Neural cell (in vitro differentiated cells): Measurements from ENCODE around the gene DMWD. TPM values are rescaled to one million over a fixed set of nuclear protein-coding genes. Genes with fewer than 3 reads are reported as not detected.

Experiments used
- H2AFZ ChIP-seq: fragments of 200-600, 300-800 bp; sonication (generic), shearing (Covaris generic); 2 replicates; pipeline ENCODE4 v1.6.0; 2014; ENCODE audit warnings: low read depth, mild to moderate bottlenecking, antibody characterized with exemption, low read length, moderate library complexity
- H3F3A ChIP-seq: fragments of 200-600 bp; shearing (Covaris generic); 2 replicates; pipeline ENCODE4 v1.6.1; 2016; ENCODE audit warnings: mild to moderate bottlenecking, moderate library complexity, mixed read lengths, antibody characterized with exemption, low read length; ENCODE audit not compliant: insufficient read depth, poor library complexity, severe bottlenecking
- H3K27ac ChIP-seq: fragments of 200-600, 300-800 bp; sonication (generic), shearing (Covaris generic); 2 replicates; pipeline ENCODE4 v1.5.1; 2014; ENCODE audit warnings: mild to moderate bottlenecking, low read length, moderate library complexity
- H3K27me3 ChIP-seq: fragments of 300-800, 200-600 bp; sonication (generic), shearing (Covaris generic); 2 replicates; pipeline ENCODE4 v1.6.0; 2014; ENCODE audit warnings: mild to moderate bottlenecking, low read depth, low read length, moderate library complexity; ENCODE audit not compliant: insufficient read depth
- H3K36me3 ChIP-seq: fragments of 300-800, 200-600 bp; sonication (generic), shearing (Covaris generic); 2 replicates; pipeline ENCODE4 v1.5.1; 2014; ENCODE audit warnings: mild to moderate bottlenecking, antibody characterized with exemption, low read length, moderate library complexity; ENCODE audit not compliant: insufficient read depth
- H3K4me2 ChIP-seq: fragments of 300-800, 200-600 bp; sonication (generic), shearing (Covaris generic); 2 replicates; pipeline ENCODE4 v1.6.0; 2014; ENCODE audit warnings: mild to moderate bottlenecking, low read length
- H3K4me3 ChIP-seq: fragments of 300-800, 200-600 bp; sonication (generic), shearing (Covaris generic); 2 replicates; pipeline ENCODE4 v1.5.1; 2014; ENCODE audit warnings: mild to moderate bottlenecking, low read length, moderate library complexity
- H3K79me2 ChIP-seq: fragments of 200-600 bp; shearing (Covaris generic); replicated peaks from 2 replicates; pipeline ENCODE4 v1.6.0; 2014; ENCODE audit warnings: mild to moderate bottlenecking, low read length, moderate library complexity; ENCODE audit not compliant: insufficient read depth
- H3K9ac ChIP-seq: fragments of 300-800, 200-600 bp; sonication (generic), shearing (Covaris generic); 2 replicates; pipeline ENCODE4 v1.6.1; 2016; ENCODE audit warnings: mild to moderate bottlenecking, low read length, mixed read lengths
- H3K9me2 ChIP-seq: fragments of 200-600 bp; shearing (Covaris generic); 2 replicates; pipeline ENCODE4 v1.6.1; 2016; ENCODE audit warnings: mild to moderate bottlenecking, low read length, mixed read lengths; ENCODE audit not compliant: insufficient read depth
- H3K9me3 ChIP-seq: fragments of 200-600, 300-800 bp; sonication (generic), shearing (Covaris generic); 2 replicates; pipeline ENCODE4 v1.6.1; 2016; ENCODE audit warnings: mild to moderate bottlenecking, mixed run types, low read length, moderate library complexity, mixed read lengths
- H4K20me1 ChIP-seq: fragments of 200-600 bp; shearing (Covaris generic); 2 replicates; pipeline ENCODE4 v1.6.1; 2016; ENCODE audit warnings: mild to moderate bottlenecking, mixed run types; ENCODE audit not compliant: insufficient read depth
- CTCF ChIP-seq: fragments of 450-650 bp; IDR thresholded peaks from 2 replicates; pipeline ENCODE4 v1.5.1; 2014; ENCODE audit warnings: antibody characterized with exemption, mild to moderate bottlenecking, moderate library complexity; ENCODE audit not compliant: poor library complexity, severe bottlenecking
- EP300 ChIP-seq: fragments of 450-650 bp; conservative IDR thresholded peaks from 2 replicates; pipeline ENCODE4 v1.6.1; 2014; ENCODE audit warnings: antibody characterized with exemption, mild to moderate bottlenecking, moderate library complexity; ENCODE audit not compliant: poor library complexity, severe bottlenecking
- EZH2 ChIP-seq: fragments of 200-600, 300-800 bp; shearing (Covaris generic), sonication (generic); IDR thresholded peaks from 2 replicates; pipeline ENCODE4 v1.6.1; 2014; ENCODE audit warnings: antibody characterized with exemption, low read length, borderline replicate concordance, mild to moderate bottlenecking; ENCODE audit not compliant: insufficient read depth, poor library complexity, severe bottlenecking
- MXI1 ChIP-seq: fragments of 450-650 bp; conservative IDR thresholded peaks from 2 replicates; pipeline ENCODE4 v1.6.1; 2014; ENCODE audit warnings: antibody characterized with exemption, mild to moderate bottlenecking; ENCODE audit not compliant: poor library complexity, severe bottlenecking
- POLR2AphosphoS5 ChIP-seq: IDR thresholded peaks from 2 replicates; pipeline ENCODE4 v1.6.1; 2012
- RAD21 ChIP-seq: fragments of 450-650 bp; conservative IDR thresholded peaks from 2 replicates; pipeline ENCODE4 v1.6.1; 2014; ENCODE audit warnings: antibody characterized with exemption, mild to moderate bottlenecking, moderate library complexity
- REST ChIP-seq: IDR thresholded peaks from 2 replicates; pipeline ENCODE4 v1.6.1; 2012; ENCODE audit warnings: borderline replicate concordance
- SMC3 ChIP-seq: fragments of 450-650 bp; conservative IDR thresholded peaks from 2 replicates; pipeline ENCODE4 v1.6.1; 2014; ENCODE audit warnings: antibody characterized with exemption, mild to moderate bottlenecking, moderate library complexity; ENCODE audit not compliant: poor library complexity
- TAF1 ChIP-seq: IDR thresholded peaks from 2 replicates; pipeline ENCODE4 v1.6.1; 2012; ENCODE audit warnings: low read depth
- polyA plus RNA-seq: library from polyadenylated mRNA; depleted of rRNA; stranded (reverse); fragments of >200 nt; gene quantifications from 2 replicates; pipeline ENCODE4 v1.2.3, GENCODE V29; 2014

DMWD gene
- polyA plus RNA-seq, 1 donor from 2014 or later, result 20.4 TPM

- no peaks in the 10 kb centered on the region for H3F3A ChIP-seq
- H3K9me3 ChIP-seq, result no peaks in the 10 kb centered on the region
- peak overlapping the region; percentile 85 for H3K27ac ChIP-seq
- H3K79me2 ChIP-seq, result peaks cover 25% of the 10 kb centered on the region
- H4K20me1 ChIP-seq, result no peaks in the 10 kb centered on the region
- H2AFZ ChIP-seq, result peak overlapping the region; percentile 18
- peak overlapping the region; percentile 59 for H3K4me2 ChIP-seq
- H3K36me3 ChIP-seq, result peaks cover 6% of the 10 kb centered on the region
- TF ChIP-seq MXI1, result no peak
- TF ChIP-seq POLR2AphosphoS5, result no peak
- no peak for TF ChIP-seq TAF1
- TF ChIP-seq EZH2, result no peak
- no peak for TF ChIP-seq REST
- no peak for TF ChIP-seq CTCF
- TF ChIP-seq SMC3, result no peak
- no peak for TF ChIP-seq EP300
- no peak for TF ChIP-seq RAD21
- no peaks in the 10 kb centered on the region for H3K9me2 ChIP-seq
- no peaks in the 10 kb centered on the region for H3K27me3 ChIP-seq
- H3K4me3 ChIP-seq, result peak overlapping the region; percentile 56
- H3K9ac ChIP-seq, result peak overlapping the region; percentile 61
Observed at GRCh38 chr19:45793178-45793564, 526 bp upstream of the DMWD start.

- H3K9ac ChIP-seq, result peak overlapping the region; percentile 87
- H2AFZ ChIP-seq, result no peak overlapping the region
- no peaks in the 10 kb centered on the region for H4K20me1 ChIP-seq
- H3K79me2 ChIP-seq, result peaks cover 25% of the 10 kb centered on the region
- no peaks in the 10 kb centered on the region for H3F3A ChIP-seq
- peak overlapping the region; percentile 98 for H3K4me2 ChIP-seq
- peaks cover 6% of the 10 kb centered on the region for H3K36me3 ChIP-seq
- H3K27ac ChIP-seq, result peak overlapping the region; percentile 55
- no peaks in the 10 kb centered on the region for H3K9me2 ChIP-seq
- H3K9me3 ChIP-seq, result no peaks in the 10 kb centered on the region
- TF ChIP-seq EZH2, result no peak
- no peak for TF ChIP-seq RAD21
- TF ChIP-seq SMC3, result no peak
- no peak for TF ChIP-seq TAF1
- TF ChIP-seq MXI1, result no peak
- TF ChIP-seq CTCF, result no peak
- TF ChIP-seq EP300, result no peak
- no peak for TF ChIP-seq POLR2AphosphoS5
- TF ChIP-seq REST, result no peak
- H3K27me3 ChIP-seq, result no peaks in the 10 kb centered on the region
- peak overlapping the region; percentile 94 for H3K4me3 ChIP-seq
Observed at GRCh38 chr19:45791744-45792469, 738 bp downstream of the DMWD start.
